ENCODE data around the gene VDR.

DNA sequence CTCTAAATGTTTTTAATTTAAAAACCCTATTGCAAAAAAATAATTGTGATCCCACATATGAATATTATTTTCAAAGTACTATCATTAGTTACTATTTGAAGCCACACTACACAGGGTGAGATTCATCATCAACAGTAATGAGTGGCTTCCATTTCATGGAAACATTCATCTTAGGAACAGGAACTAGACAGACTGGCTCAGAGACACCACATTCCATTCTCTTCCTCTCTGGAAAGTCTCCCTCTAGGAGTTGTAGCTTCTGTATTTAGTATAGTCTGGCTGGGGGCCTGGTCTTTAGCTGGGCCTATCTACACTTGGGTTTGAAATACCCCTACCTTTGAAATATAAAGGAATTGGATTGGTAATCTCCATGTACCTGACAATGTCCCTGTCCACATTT, 6.2 kb upstream of the VDR start:
- TF ChIP-seq, protein P1, sequence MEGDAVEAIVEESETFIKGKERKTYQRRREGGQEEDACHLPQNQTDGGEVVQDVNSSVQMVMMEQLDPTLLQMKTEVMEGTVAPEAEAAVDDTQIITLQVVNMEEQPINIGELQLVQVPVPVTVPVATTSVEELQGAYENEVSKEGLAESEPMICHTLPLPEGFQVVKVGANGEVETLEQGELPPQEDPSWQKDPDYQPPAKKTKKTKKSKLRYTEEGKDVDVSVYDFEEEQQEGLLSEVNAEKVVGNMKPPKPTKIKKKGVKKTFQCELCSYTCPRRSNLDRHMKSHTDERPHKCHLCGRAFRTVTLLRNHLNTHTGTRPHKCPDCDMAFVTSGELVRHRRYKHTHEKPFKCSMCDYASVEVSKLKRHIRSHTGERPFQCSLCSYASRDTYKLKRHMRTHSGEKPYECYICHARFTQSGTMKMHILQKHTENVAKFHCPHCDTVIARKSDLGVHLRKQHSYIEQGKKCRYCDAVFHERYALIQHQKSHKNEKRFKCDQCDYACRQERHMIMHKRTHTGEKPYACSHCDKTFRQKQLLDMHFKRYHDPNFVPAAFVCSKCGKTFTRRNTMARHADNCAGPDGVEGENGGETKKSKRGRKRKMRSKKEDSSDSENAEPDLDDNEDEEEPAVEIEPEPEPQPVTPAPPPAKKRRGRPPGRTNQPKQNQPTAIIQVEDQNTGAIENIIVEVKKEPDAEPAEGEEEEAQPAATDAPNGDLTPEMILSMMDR (IDR thresholded peaks at IDR 0.05) = no peak
- TF ChIP-seq POLR2A (IDR thresholded peaks at IDR 0.05) = no peak
